Ovary (tissue), 3 donors: ENCODE data around the gene PPP4R3A.

Experiments
- CTCF ChIP-seq, 3 donors: fragments of 450-650 bp in 2 of 3; fragments of 200-600 bp in 1 of 3; IDR thresholded peaks; one replicate each; pipeline versions ENCODE4 v1.5.1 to v1.8.0; 2016 to 2022; ENCODE audit warnings: antibody characterized with exemption in 3 of 3, mild to moderate bottlenecking in 1 of 3
- POLR2A ChIP-seq: fragments of 450-650 bp; IDR thresholded peaks from one replicate; pipeline ENCODE4 v1.6.1; 2017; ENCODE audit warnings: antibody characterized with exemption, mild to moderate bottlenecking, moderate library complexity
- donor health status: DM: no; HTN: no; CAD: no.

GRCh38 chr14:91477388-91477787 is 32.7 kb downstream of the PPP4R3A start:
- no peak for TF ChIP-seq CTCF (IDR thresholded peaks at IDR 0.05)
- TF ChIP-seq POLR2A = no peak
